Activated naive CD8-positive, alpha-beta T cell (primary cell): ENCODE measurements around the gene PAX1.

Experiments used
- H3K27ac Mint-ChIP-seq: one replicate; pipeline ENCODE4 v1.8.0; 2021; ENCODE audit warnings: mixed read lengths
- H3K27me3 Mint-ChIP-seq: one replicate; pipeline ENCODE4 v1.8.0; 2021; ENCODE audit warnings: mixed read lengths
- H3K36me3 Mint-ChIP-seq: one replicate; pipeline ENCODE4 v1.8.0; 2021; ENCODE audit warnings: mixed read lengths
- H3K4me1 Mint-ChIP-seq: one replicate; pipeline ENCODE4 v1.8.0; 2021; ENCODE audit warnings: low read depth, mixed read lengths
- H3K4me3 Mint-ChIP-seq: one replicate; pipeline ENCODE4 v1.8.0; 2021; ENCODE audit warnings: mild to moderate bottlenecking, mixed read lengths
- H3K9me3 Mint-ChIP-seq: one replicate; pipeline ENCODE4 v1.8.0; 2021; ENCODE audit warnings: low read depth, mixed read lengths

PAX1 gene

GRCh38 chr20:21709535-21709904, 4.1 kb downstream of the PAX1 start:
- Mint-ChIP-seq H3K27me3 (peaks cover 27% of the 10 kb centered on the region), H3K27ac (no peak overlapping the region), H3K36me3 (no peaks in the 10 kb centered on the region), H3K4me1 (peaks cover 9% of the 10 kb centered on the region), H3K4me3 (no peak overlapping the region), H3K9me3 (no peaks in the 10 kb centered on the region)

- Mint-ChIP-seq H3K4me3 (no peak overlapping the region), H3K36me3 (no peaks in the 10 kb centered on the region), H3K4me1 (peaks cover 4% of the 10 kb centered on the region), H3K27me3 (peaks cover 25% of the 10 kb centered on the region), H3K9me3 (no peaks in the 10 kb centered on the region), H3K27ac (no peak overlapping the region)
Observed at GRCh38 chr20:21710341-21710740, 4.9 kb downstream of the PAX1 start.

GRCh38 chr20:21710863-21711431, 5.5 kb downstream of the PAX1 start:
- no peaks in the 10 kb centered on the region for H3K36me3 Mint-ChIP-seq
- H3K4me3 Mint-ChIP-seq, result no peak overlapping the region
- H3K9me3 Mint-ChIP-seq, result no peaks in the 10 kb centered on the region
- peaks cover 28% of the 10 kb centered on the region for H3K27me3 Mint-ChIP-seq
- H3K27ac Mint-ChIP-seq, result no peak overlapping the region
- peaks cover 4% of the 10 kb centered on the region for H3K4me1 Mint-ChIP-seq

- H3K27me3 Mint-ChIP-seq, result peaks cover 35% of the 10 kb centered on the region
- H3K9me3 Mint-ChIP-seq, result no peaks in the 10 kb centered on the region
- H3K4me3 Mint-ChIP-seq, result no peak overlapping the region
- no peak overlapping the region for H3K27ac Mint-ChIP-seq
- H3K36me3 Mint-ChIP-seq, result no peaks in the 10 kb centered on the region
- H3K4me1 Mint-ChIP-seq, result peaks cover 4% of the 10 kb centered on the region
Observed at GRCh38 chr20:21712443-21713059, 7.1 kb downstream of the PAX1 start.

- Mint-ChIP-seq H3K36me3 (no peaks in the 10 kb centered on the region), H3K27me3 (peaks cover 39% of the 10 kb centered on the region), H3K4me1 (peaks cover 3% of the 10 kb centered on the region), H3K27ac (no peak overlapping the region), H3K9me3 (no peaks in the 10 kb centered on the region), H3K4me3 (no peak overlapping the region)
Observed at GRCh38 chr20:21713470-21713869, 8.0 kb downstream of the PAX1 start.

GRCh38 chr20:21713901-21714296, 8.4 kb downstream of the PAX1 start:
- Mint-ChIP-seq H3K4me1 (peaks cover 2% of the 10 kb centered on the region), H3K4me3 (no peak overlapping the region), H3K9me3 (no peaks in the 10 kb centered on the region), H3K27me3 (peaks cover 39% of the 10 kb centered on the region), H3K27ac (no peak overlapping the region), H3K36me3 (no peaks in the 10 kb centered on the region)

- Mint-ChIP-seq H3K9me3 (no peaks in the 10 kb centered on the region), H3K4me3 (no peak overlapping the region), H3K36me3 (no peaks in the 10 kb centered on the region), H3K27me3 (peaks cover 42% of the 10 kb centered on the region), H3K27ac (no peak overlapping the region), H3K4me1 (peaks cover 2% of the 10 kb centered on the region)
Observed at GRCh38 chr20:21714297-21715192, 9.1 kb downstream of the PAX1 start.

- H3K4me3 Mint-ChIP-seq, result no peak overlapping the region
Observed at GRCh38 chr20:21715193-21715881, 9.9 kb downstream of the PAX1 start.

GRCh38 chr20:21719592-21720214, 14.2 kb downstream of the PAX1 start:
- Mint-ChIP-seq H3K9me3 (no peaks in the 10 kb centered on the region), H3K4me3 (no peak overlapping the region), H3K4me1 (peaks cover 2% of the 10 kb centered on the region), H3K36me3 (no peaks in the 10 kb centered on the region), H3K27ac (no peak overlapping the region), H3K27me3 (peaks cover 28% of the 10 kb centered on the region)

More at GRCh38 chr20:21715193-21715881, 9.9 kb downstream of the PAX1 start:
- peaks cover 2% of the 10 kb centered on the region for H3K4me1 Mint-ChIP-seq
- no peak overlapping the region for H3K27ac Mint-ChIP-seq
- H3K36me3 Mint-ChIP-seq, result no peaks in the 10 kb centered on the region
- no peaks in the 10 kb centered on the region for H3K9me3 Mint-ChIP-seq
- H3K27me3 Mint-ChIP-seq, result peaks cover 44% of the 10 kb centered on the region

GRCh38 chr20:21725892-21726291, 20.4 kb downstream of the PAX1 start:
- H3K9me3 Mint-ChIP-seq, result no peaks in the 10 kb centered on the region
- no peaks in the 10 kb centered on the region for H3K4me1 Mint-ChIP-seq
- no peaks in the 10 kb centered on the region for H3K27me3 Mint-ChIP-seq
- no peak overlapping the region for H3K27ac Mint-ChIP-seq
- H3K4me3 Mint-ChIP-seq, result no peak overlapping the region
- H3K36me3 Mint-ChIP-seq, result no peaks in the 10 kb centered on the region

- H3K27me3 Mint-ChIP-seq, result no peaks in the 10 kb centered on the region
- H3K4me1 Mint-ChIP-seq, result no peaks in the 10 kb centered on the region
- H3K36me3 Mint-ChIP-seq, result no peaks in the 10 kb centered on the region
- no peak overlapping the region for H3K4me3 Mint-ChIP-seq
- no peaks in the 10 kb centered on the region for H3K9me3 Mint-ChIP-seq
- no peak overlapping the region for H3K27ac Mint-ChIP-seq
Observed at GRCh38 chr20:21729316-21729715, 23.9 kb downstream of the PAX1 start.

GRCh38 chr20:21739161-21739560, 33.7 kb downstream of the PAX1 start:
- peaks cover 7% of the 10 kb centered on the region for H3K9me3 Mint-ChIP-seq

GRCh38 chr20:21739682-21740081, 34.2 kb downstream of the PAX1 start:
- H3K9me3 Mint-ChIP-seq, result peaks cover 7% of the 10 kb centered on the region
- H3K4me1 Mint-ChIP-seq, result no peaks in the 10 kb centered on the region
- H3K4me3 Mint-ChIP-seq, result no peak overlapping the region
- H3K27me3 Mint-ChIP-seq, result no peaks in the 10 kb centered on the region
- H3K36me3 Mint-ChIP-seq, result no peaks in the 10 kb centered on the region
- H3K27ac Mint-ChIP-seq, result no peak overlapping the region

More at GRCh38 chr20:21739161-21739560, 33.7 kb downstream of the PAX1 start:
- no peaks in the 10 kb centered on the region for H3K27me3 Mint-ChIP-seq
- H3K36me3 Mint-ChIP-seq, result no peaks in the 10 kb centered on the region
- H3K27ac Mint-ChIP-seq, result no peak overlapping the region
- no peaks in the 10 kb centered on the region for H3K4me1 Mint-ChIP-seq
- no peak overlapping the region for H3K4me3 Mint-ChIP-seq

- H3K36me3 Mint-ChIP-seq, result no peaks in the 10 kb centered on the region
Observed at GRCh38 chr20:21741266-21741665, 35.8 kb downstream of the PAX1 start.

More at GRCh38 chr20:21741266-21741665, 35.8 kb downstream of the PAX1 start:
- Mint-ChIP-seq H3K4me3 (no peak overlapping the region), H3K27me3 (no peaks in the 10 kb centered on the region), H3K9me3 (peaks cover 7% of the 10 kb centered on the region), H3K27ac (no peak overlapping the region), H3K4me1 (no peaks in the 10 kb centered on the region)
